Thyroid gland (tissue), 4 donors: ENCODE results near the gene ZDHHC18. TPM values are rescaled to one million over a fixed set of nuclear protein-coding genes. Genes with fewer than 3 reads are reported as not detected.

Source experiments
- DNase-seq, 2 donors: peaks; one replicate each; pipeline ENCODE4 v3.0.0-alpha.2; 2019
- H3K27ac ChIP-seq, 3 donors: fragments of 200-600 bp; sonication (generic); 1 replicate in 2 of 3; 2 replicates in 1 of 3; pipeline ENCODE4 v1.5.1; 2016 to 2019; ENCODE audit warnings: mild to moderate bottlenecking in 1 of 3, moderate library complexity in 1 of 3
- H3K27me3 ChIP-seq: fragments of 200-600 bp; sonication (generic); one replicate; pipeline ENCODE4 v1.5.1; 2019
- H3K36me3 ChIP-seq, 2 donors: fragments of 200-600 bp; sonication (generic); one replicate each; pipeline ENCODE4 v1.5.1; 2016 to 2019
- H3K4me1 ChIP-seq, 2 donors: fragments of 200-600 bp; sonication (generic); one replicate each; pipeline ENCODE4 v1.5.1; 2017 to 2019
- H3K4me3 ChIP-seq, 3 donors: fragments of 200-600 bp; sonication (generic); replicated peaks in 1 of 3; 1 replicate in 2 of 3; 2 replicates in 1 of 3; pipeline ENCODE4 v1.5.1; 2016; ENCODE audit warnings: mild to moderate bottlenecking in 1 of 3
- H3K9me3 ChIP-seq: fragments of 200-600 bp; sonication (generic); one replicate; pipeline ENCODE4 v1.5.1; 2017
- POLR2A ChIP-seq, 2 donors: fragments of 450-650 bp; IDR thresholded peaks; one replicate each; pipeline ENCODE4 v1.6.1; 2017; ENCODE audit warnings: antibody characterized with exemption in 2 of 2, mild to moderate bottlenecking in 2 of 2, moderate library complexity in 1 of 2
- WGBS, 2 donors: methylation state at CpG; one replicate each; pipeline ENCODE4 v1.1.5; 2017; 5-methylcytosine and 5-hydroxymethylcytosine counted together
- intact Hi-C: fragments of 100-400 bp; cut with DNase I; formaldehyde crosslinking; loops from one replicate; pipeline ENCODE4 v1.15.1; 2023
- total RNA-seq, 4 donors: library from RNA; depleted of rRNA; stranded (reverse); fragments of >200 nt; gene quantifications; one replicate each; pipeline ENCODE4 v1.2.3, GENCODE V29; 2016
- TF ChIP-seq, protein P1 (sequence below), 6 experiments: fragments of 200-600 bp in 3 of 6; fragments of 450-650 bp in 3 of 6; sonication (generic) in 3 of 6; IDR thresholded peaks; one replicate each; pipeline ENCODE4 v1.5.1; 2016 to 2019; ENCODE audit warnings: antibody characterized with exemption in 6 of 6, mild to moderate bottlenecking in 2 of 6, inconsistent platforms in 1 of 6, moderate library complexity in 1 of 6

Gene ZDHHC18
- total RNA-seq, 4 donors from 2014 or later: 11.4 to 33.1 (median 21.4) TPM

DNA sequence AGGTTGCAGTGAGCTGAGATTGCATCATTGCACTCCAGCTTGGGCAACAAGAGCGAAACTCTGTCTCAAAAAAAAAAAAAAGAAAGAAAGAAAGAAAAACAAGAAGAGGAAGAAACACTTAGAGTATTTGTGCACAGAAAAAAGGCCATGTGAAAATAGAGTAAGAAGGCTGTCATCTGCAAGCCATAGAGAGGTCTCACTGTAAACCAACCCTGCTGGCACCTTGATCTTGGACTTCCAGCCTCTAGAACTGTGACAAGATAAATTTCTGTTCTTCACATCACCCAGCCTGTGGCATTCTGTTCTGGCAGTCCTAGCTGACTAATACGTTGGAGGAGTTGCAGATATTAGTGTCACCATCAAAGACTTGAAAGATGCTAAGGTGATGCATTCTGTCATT is 12.1 kb upstream of the ZDHHC18 start:
- Histone ChIP-seq H3K27me3 (no peaks in the 10 kb centered on the region), H3K9me3 (no peaks in the 10 kb centered on the region), H3K4me3 (no peak overlapping the region), H3K27ac (no peak overlapping the region), H3K4me1 (no peaks in the 10 kb centered on the region), H3K36me3 (no peaks in the 10 kb centered on the region)
- intact Hi-C loops: no loop called here
- no peak for DNase-seq
- no peak for TF ChIP-seq POLR2A (IDR thresholded peaks at IDR 0.05)
- TF ChIP-seq, protein P1, sequence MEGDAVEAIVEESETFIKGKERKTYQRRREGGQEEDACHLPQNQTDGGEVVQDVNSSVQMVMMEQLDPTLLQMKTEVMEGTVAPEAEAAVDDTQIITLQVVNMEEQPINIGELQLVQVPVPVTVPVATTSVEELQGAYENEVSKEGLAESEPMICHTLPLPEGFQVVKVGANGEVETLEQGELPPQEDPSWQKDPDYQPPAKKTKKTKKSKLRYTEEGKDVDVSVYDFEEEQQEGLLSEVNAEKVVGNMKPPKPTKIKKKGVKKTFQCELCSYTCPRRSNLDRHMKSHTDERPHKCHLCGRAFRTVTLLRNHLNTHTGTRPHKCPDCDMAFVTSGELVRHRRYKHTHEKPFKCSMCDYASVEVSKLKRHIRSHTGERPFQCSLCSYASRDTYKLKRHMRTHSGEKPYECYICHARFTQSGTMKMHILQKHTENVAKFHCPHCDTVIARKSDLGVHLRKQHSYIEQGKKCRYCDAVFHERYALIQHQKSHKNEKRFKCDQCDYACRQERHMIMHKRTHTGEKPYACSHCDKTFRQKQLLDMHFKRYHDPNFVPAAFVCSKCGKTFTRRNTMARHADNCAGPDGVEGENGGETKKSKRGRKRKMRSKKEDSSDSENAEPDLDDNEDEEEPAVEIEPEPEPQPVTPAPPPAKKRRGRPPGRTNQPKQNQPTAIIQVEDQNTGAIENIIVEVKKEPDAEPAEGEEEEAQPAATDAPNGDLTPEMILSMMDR (IDR thresholded peaks at IDR 0.05): no peak
- 91 to 97% methylated on average over 2 of the region's 2 CpGs for WGBS, 2 donors

DNA sequence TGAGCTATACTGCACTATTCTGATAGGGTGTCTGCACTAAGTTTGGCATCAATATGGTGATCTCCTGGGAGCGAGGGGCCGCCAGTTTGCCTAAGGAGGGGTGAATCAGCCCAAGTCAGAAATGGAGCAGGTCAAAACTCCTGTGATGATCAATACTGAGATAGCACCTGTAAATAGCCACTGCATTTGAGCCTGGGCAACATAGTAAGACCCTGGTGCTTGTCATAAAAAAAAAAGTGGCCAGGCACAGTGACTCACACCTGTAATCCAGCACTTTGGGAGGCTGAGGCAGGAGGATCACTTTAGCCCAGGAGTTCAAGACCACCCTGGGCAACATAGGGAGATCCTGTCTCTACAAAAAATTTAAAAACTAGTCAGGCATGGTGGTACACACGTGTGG is 11.6 kb upstream of the ZDHHC18 start:
- H3K4me3 ChIP-seq: no peak overlapping the region
- H3K9me3 ChIP-seq: no peaks in the 10 kb centered on the region
- H3K36me3 ChIP-seq: no peaks in the 10 kb centered on the region
- H3K4me1 ChIP-seq: no peaks in the 10 kb centered on the region
- no peaks in the 10 kb centered on the region for H3K27me3 ChIP-seq
- DNase-seq: no peak
- intact Hi-C loops: no loop called here
- WGBS, 2 donors: 85 to 92% methylated on average over 3 of the region's 3 CpGs
- no peak overlapping the region for H3K27ac ChIP-seq
- TF ChIP-seq POLR2A (IDR thresholded peaks at IDR 0.05): no peak
- TF ChIP-seq, protein P1 (IDR thresholded peaks at IDR 0.05): no peak

DNA sequence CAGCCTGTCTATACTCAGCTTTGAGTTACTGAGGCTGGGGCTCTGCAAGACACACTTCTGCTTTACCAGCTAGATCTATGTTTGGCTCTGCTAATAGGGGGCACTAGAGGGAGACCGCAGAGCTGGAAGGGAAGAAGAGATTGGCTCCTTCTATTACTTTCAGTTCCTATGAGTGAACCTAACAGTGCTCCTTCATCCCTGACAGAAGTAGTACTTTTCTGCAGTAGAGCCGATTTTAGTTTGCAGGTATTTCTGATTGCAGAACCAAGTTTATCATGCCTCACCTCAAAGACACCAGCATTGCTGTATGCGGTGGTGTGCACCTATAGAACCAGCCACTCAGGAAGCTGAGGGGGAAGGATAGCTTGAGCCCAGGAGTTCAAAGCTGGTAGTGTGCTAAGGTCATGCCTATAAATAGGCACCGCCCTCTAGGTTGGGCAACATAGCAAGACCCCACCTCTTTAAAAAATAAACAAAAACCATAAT is 5.7 kb upstream of the ZDHHC18 start:
- H3K4me3 ChIP-seq: no peak overlapping the region
- 39 to 42% methylated on average over 4 of the region's 4 CpGs for WGBS, 2 donors
- H3K9me3 ChIP-seq: no peaks in the 10 kb centered on the region
- peak; percentile 22 to 36 for DNase-seq
- no peak for TF ChIP-seq POLR2A (IDR thresholded peaks at IDR 0.05)
- TF ChIP-seq, protein P1 (IDR thresholded peaks at IDR 0.05): peak in 3 of 6 experiments; percentile 19 to 43 (median 23)
- no peak overlapping the region for H3K27ac ChIP-seq
- no peaks in the 10 kb centered on the region for H3K36me3 ChIP-seq
- H3K4me1 ChIP-seq: peaks cover 8 to 20% of the 10 kb centered on the region in 2 donors
- H3K27me3 ChIP-seq: no peaks in the 10 kb centered on the region
- intact Hi-C loops: no loop called here

DNA sequence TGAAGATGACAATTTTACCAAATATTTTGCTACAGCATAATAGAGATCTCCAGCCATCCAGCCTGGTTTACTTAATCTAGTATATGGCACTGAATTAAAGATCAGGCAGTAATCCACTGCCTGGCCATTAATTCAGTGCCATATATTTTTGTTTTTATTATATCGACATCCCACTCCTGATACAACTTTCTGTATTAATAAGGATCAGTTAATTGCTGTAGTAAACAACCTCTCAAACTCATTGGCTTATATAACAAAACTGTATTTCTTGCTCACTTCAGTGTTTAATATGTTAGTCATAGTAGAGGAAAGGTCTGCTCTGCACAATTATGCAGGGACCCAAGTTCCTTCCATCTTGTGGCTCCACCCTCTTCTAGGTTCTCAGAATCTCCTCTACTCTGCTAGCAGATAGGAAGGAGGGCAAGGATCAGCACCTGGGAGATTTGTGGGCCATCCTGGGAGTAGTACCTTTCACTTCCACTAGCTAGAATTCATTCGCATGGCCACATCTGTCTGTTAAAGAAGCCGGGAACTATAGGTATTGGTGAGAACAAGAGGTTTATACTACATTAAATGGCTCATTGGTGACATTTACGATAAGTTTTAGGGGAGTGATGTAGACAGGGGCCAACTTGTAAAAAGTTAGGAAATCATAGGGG is 3.6 kb upstream of the ZDHHC18 start:
- intact Hi-C loops: no loop called here
- H3K36me3 ChIP-seq: no peaks in the 10 kb centered on the region
- no peak overlapping the region for H3K4me3 ChIP-seq
- no peaks in the 10 kb centered on the region for H3K9me3 ChIP-seq
- WGBS, 2 donors: 93 to 98% methylated on average over 4 of the region's 4 CpGs
- H3K27me3 ChIP-seq: no peaks in the 10 kb centered on the region
- H3K27ac ChIP-seq: no peak overlapping the region
- TF ChIP-seq, protein P1 (IDR thresholded peaks at IDR 0.05): no peak
- TF ChIP-seq POLR2A (IDR thresholded peaks at IDR 0.05): no peak
- peaks cover 19 to 31% of the 10 kb centered on the region in 2 donors for H3K4me1 ChIP-seq
- DNase-seq: no peak

DNA sequence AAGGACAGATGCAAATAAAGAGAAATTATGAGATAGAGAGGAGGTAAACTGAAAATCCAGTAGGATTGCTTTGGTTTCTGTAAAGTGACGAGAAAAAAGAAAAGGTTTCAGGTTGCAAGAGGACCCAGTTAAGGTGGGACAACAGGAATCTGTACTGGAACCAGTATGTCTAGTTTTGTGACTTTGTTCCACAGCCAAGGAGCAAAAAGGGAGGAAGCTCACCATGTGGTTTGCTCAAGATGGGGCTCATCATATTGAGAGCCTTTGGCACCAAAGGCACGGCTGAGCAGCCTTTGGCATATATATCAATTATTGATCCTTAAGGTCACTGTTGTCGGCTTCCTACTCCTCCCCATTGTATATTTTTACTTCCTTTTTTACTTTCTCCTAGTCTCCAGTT is 1.8 kb upstream of the ZDHHC18 start:
- no peaks in the 10 kb centered on the region for H3K36me3 ChIP-seq
- intact Hi-C loops: no loop called here
- 51 to 71% methylated on average over 3 of the region's 3 CpGs for WGBS, 2 donors
- H3K27me3 ChIP-seq: no peaks in the 10 kb centered on the region
- H3K9me3 ChIP-seq: no peaks in the 10 kb centered on the region
- H3K4me1 ChIP-seq: peaks cover 38 to 50% of the 10 kb centered on the region in 2 donors
- TF ChIP-seq POLR2A (IDR thresholded peaks at IDR 0.05): no peak
- TF ChIP-seq, protein P1 (IDR thresholded peaks at IDR 0.05): no peak
- peak overlapping the region in 1 of 3 donors; percentile 84 for H3K27ac ChIP-seq
- H3K4me3 ChIP-seq: no peak overlapping the region
- DNase-seq: peak in 1 of 2 donors; percentile 29
